Breast epithelium (tissue), 3 donors: Measurements from ENCODE around the gene CDH3.

ENCODE experiments used
- POLR2A ChIP-seq: fragments of 450-650 bp; IDR thresholded peaks from one replicate; pipeline ENCODE4 v1.6.1; 2016; ENCODE audit warnings: antibody characterized with exemption, mild to moderate bottlenecking, moderate library complexity
- TF ChIP-seq, protein P1 (sequence below), 3 donors: fragments of 450-650 bp; IDR thresholded peaks; one replicate each; pipeline ENCODE4 v1.5.1; 2016 to 2017; ENCODE audit warnings: antibody characterized with exemption in 3 of 3, mild to moderate bottlenecking in 3 of 3, moderate library complexity in 3 of 3

DNA sequence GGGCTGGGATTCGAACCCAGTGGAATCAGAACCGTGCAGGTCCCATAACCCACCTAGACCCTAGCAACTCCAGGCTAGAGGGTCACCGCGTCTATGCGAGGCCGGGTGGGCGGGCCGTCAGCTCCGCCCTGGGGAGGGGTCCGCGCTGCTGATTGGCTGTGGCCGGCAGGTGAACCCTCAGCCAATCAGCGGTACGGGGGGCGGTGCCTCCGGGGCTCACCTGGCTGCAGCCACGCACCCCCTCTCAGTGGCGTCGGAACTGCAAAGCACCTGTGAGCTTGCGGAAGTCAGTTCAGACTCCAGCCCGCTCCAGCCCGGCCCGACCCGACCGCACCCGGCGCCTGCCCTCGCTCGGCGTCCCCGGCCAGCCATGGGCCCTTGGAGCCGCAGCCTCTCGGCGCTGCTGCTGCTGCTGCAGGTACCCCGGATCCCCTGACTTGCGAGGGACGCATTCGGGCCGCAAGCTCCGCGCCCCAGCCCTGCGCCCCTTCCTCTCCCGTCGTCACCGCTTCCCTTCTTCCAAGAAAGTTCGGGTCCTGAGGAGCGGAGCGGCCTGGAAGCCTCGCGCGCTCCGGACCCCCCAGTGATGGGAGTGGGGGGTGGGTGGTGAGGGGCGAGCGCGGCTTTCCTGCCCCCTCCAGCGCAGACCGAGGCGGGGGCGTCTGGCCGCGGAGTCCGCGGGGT lies 92.1 kb downstream of the CDH3 start, which contains the start of gene CDH1:
- peak; percentile 85 for TF ChIP-seq POLR2A
- TF ChIP-seq, protein P1, sequence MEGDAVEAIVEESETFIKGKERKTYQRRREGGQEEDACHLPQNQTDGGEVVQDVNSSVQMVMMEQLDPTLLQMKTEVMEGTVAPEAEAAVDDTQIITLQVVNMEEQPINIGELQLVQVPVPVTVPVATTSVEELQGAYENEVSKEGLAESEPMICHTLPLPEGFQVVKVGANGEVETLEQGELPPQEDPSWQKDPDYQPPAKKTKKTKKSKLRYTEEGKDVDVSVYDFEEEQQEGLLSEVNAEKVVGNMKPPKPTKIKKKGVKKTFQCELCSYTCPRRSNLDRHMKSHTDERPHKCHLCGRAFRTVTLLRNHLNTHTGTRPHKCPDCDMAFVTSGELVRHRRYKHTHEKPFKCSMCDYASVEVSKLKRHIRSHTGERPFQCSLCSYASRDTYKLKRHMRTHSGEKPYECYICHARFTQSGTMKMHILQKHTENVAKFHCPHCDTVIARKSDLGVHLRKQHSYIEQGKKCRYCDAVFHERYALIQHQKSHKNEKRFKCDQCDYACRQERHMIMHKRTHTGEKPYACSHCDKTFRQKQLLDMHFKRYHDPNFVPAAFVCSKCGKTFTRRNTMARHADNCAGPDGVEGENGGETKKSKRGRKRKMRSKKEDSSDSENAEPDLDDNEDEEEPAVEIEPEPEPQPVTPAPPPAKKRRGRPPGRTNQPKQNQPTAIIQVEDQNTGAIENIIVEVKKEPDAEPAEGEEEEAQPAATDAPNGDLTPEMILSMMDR (IDR thresholded peaks at IDR 0.05), result no peak
